Fibroblast of lung (primary cell): ENCODE results near the gene KIAA1671.

Experiments used
- CTCF ChIP-seq, 2 donors: IDR thresholded peaks in 1 of 2; conservative IDR thresholded peaks in 1 of 2; 1 replicate in 1 of 2; 2 replicates in 1 of 2; pipeline ENCODE4 v1.5.1; 2011 to 2012; ENCODE audit warnings: low read length in 2 of 2, control low read depth in 1 of 2, inconsistent platforms in 1 of 2, low read depth in 1 of 2, mild to moderate bottlenecking in 1 of 2
- EZH2 ChIP-seq: IDR thresholded peaks from 2 replicates; pipeline ENCODE4 v1.5.1; 2012; ENCODE audit warnings: low read length, control low read depth, mild to moderate bottlenecking; ENCODE audit errors: missing control alignments

GRCh38 chr22:24996420-24996952 is 44.0 kb downstream of the KIAA1671 start:
- no peak for TF ChIP-seq CTCF (conservative IDR thresholded peaks at IDR 0.05 in 1 of 2, IDR thresholded peaks at IDR 0.05 in 1 of 2; ENCODE audit: low read depth in 1 of 2, low read length in 2 of 2)
- TF ChIP-seq EZH2, result no peak
